GM19395 (cell line): ENCODE measurements around the gene INTS6.
A peak's percentile ranks its signal among the peaks of the same experiment; 100 is the strongest.

Experiments used
- ATAC-seq: cut with Tn5 transposase; IDR thresholded peaks from one replicate; pipeline ENCODE4 v1.9.1; 2021; ENCODE audit warnings: mild to moderate bottlenecking, moderate library complexity; ENCODE audit not compliant: unreplicated experiment

The INTS6 gene, protein sequence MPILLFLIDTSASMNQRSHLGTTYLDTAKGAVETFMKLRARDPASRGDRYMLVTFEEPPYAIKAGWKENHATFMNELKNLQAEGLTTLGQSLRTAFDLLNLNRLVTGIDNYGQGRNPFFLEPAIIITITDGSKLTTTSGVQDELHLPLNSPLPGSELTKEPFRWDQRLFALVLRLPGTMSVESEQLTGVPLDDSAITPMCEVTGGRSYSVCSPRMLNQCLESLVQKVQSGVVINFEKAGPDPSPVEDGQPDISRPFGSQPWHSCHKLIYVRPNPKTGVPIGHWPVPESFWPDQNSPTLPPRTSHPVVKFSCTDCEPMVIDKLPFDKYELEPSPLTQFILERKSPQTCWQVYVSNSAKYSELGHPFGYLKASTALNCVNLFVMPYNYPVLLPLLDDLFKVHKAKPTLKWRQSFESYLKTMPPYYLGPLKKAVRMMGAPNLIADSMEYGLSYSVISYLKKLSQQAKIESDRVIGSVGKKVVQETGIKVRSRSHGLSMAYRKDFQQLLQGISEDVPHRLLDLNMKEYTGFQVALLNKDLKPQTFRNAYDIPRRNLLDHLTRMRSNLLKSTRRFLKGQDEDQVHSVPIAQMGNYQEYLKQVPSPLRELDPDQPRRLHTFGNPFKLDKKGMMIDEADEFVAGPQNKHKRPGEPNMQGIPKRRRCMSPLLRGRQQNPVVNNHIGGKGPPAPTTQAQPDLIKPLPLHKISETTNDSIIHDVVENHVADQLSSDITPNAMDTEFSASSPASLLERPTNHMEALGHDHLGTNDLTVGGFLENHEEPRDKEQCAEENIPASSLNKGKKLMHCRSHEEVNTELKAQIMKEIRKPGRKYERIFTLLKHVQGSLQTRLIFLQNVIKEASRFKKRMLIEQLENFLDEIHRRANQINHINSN

DNA sequence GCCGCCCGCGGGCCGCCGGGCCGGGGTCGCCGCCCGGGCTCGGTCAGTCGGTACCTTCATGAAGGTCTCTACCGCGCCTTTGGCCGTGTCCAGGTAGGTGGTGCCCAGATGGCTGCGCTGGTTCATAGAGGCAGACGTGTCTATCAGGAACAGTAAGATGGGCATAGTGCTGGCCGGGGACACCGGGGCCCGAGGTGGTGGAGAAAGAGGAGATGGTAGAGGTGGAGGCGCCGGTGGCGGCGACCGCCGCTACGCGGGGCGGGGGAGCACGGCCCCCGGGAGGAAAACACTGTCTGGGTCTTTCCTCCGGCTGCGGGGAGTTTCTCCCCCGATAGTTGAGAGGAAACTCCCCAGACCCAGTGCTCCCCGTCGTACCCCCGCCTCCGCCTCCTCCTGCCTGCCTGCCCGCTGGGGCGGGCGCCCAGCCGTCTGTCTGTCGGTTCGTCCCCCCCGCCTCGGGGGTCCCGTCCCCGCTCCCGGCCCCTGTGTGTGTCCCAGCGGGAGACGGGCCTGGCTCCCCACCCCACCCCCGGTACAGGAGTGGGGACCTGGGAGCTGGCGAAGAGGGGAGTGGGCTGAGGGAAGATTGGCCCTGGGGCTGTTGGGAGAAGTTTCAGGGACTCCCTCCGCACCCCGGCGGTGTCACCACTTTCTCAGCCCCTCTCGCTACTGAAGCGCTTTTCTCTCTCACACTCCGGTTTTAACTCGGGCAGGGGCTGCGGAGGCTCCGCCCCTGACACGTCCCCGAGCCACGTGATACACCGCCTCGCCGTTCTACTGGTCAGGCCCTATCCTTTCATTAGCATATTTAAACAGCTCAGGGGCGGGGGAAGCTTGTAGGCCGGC lies at the start of gene INTS6:
Gene INTS6, minus strand, starts transcription at position 676 of the 846 bp plus-strand sequence. Its CDS starts 511 bp downstream, at position 165.
- peak; percentile 73 for ATAC-seq

DNA sequence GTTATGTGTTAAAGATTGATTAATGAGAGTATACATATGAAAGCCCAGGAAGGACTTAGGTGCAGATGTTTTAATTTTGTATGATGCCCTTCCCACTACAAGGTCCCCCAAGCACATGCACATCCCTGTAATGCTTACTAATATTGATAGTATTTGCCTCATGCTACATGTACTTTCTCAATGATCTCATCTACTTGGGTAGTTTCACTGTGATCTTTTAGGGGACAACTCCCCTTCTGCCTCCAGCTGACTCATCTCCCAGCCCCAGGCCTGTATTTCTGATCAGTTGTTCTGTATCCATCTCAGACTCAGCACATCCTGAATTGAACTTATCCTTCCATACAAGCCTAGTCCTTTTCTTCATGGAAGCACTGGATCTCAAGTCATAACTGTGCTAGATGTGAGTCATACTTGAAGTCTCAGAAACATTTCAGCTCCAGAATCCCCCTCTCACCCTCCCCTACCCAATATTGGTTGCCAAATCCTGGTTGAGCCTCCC lies 49.4 kb upstream of the INTS6 start:
- ATAC-seq, result peak; percentile 98

DNA sequence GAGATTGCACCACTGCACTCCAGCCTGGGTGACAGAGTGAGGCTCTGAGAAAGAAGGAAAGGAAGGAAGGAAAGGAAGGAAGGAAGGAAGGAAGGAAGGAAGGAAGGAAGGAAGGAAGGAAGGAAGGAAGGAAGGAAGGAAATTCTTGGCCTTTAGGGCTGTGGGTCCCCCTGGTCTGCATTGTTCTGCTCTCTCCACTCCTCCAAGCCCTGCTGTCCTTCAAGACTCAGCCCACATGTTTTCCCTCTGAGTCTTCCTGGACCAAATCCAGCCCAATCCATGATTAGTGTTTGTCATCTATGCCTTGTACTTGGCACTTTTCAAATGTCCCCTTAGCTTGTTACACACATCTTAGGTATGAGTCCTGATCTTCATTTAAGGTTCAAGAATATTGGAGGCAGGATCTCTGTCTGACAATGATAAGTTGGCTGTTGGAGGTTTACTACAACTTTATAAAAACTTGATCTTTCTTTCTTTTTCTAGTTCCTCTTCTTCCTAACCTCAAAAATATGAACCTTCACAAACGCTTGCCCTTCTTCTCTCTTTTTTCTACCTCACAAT lies 48.8 kb upstream of the INTS6 start:
- peak; percentile 39 for ATAC-seq

DNA sequence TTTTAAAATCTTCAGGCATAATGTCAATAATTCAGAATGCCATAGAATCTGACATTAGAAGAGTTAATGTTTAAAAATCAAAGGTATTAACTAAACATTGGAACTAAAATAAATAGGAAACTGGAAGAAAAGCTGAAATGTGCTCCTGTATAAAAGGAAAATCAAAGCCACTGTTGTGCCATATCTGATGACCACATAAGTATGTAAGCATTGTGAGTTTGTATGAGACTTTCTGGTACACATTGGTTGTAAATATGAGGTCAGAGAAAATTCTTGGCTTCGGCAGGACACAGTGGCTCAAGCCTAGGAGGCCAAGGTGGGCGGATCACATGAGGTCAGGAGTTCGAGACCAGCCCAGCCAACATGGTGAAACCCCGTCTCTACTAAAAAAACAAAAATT lies 48.3 kb upstream of the INTS6 start:
- no peak for ATAC-seq

DNA sequence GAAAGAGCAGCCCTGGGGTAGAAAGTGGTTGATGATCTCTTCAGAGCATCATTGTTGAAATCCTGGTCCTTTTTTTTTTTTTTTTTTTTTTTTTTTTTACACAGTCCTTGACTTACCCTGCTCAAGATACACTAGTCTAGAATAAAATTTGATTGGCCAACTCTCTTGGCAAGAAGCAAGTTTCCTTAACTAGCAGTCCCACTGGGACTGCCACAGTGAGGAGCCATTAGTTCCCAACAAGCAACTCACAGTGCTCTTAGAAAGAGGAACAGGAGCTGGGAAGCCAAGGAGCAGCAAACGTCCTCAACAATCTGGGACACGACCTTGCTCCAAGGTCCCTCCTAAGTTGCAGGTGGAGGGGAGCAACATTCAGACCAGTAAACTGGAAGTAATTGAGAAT lies 47.9 kb upstream of the INTS6 start:
- ATAC-seq, result no peak

DNA sequence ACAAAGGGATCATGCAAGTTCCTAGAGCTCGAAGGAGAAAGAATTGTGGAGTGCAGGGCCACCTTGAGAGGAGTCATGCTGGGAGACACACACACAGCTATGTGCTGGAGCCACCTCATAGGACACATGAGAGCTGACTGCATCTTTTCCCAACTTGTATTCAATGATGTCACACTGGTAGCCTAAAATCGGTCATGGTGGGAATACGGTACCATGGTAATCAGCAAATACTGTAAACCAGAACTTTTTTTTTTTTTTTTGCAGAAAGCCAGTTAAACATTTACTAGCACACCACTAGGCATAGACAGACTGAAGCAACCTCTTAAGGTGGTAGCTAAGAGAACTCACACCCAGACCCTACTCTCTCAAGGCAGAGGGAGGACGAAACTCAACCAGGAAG lies 47.0 kb upstream of the INTS6 start:
- no peak for ATAC-seq

DNA sequence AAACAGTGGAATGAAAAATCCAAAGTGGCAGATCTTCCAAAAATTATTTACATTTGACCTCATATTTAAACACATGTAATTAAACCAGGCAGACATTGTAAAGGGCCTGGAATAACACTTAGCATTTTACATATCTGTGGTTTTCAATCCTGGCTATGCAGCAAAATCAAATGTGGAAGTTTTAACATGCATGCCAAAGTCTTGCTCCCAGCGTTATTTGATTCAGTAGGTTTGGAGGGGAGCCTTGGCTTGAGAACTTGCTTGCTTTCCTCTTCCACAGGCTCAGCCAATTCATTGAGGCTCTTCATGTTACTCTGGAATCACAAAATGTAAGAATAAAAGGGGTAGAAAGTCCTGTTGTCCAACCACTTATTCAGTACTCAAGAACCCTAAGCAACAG lies 42.5 kb upstream of the INTS6 start:
- ATAC-seq, result no peak

DNA sequence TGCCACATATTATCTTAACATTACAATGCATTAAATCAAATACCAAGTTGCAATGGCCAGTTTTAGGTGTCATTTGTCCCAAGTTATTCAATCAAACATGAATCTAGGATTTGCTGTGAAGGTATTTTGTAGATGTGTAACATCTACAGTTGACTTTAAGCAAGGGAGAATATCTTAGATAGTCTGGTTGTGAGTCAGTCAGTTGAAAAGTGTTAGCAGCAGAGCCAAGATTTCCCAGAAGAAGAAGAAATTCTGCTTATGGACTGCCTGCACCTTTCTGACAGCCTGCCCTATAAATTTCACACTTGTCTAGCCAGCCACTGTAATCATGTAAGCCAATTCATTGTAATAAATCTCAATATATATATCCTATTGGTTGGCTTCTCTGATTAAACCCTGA lies 41.3 kb upstream of the INTS6 start:
- ATAC-seq, result no peak

DNA sequence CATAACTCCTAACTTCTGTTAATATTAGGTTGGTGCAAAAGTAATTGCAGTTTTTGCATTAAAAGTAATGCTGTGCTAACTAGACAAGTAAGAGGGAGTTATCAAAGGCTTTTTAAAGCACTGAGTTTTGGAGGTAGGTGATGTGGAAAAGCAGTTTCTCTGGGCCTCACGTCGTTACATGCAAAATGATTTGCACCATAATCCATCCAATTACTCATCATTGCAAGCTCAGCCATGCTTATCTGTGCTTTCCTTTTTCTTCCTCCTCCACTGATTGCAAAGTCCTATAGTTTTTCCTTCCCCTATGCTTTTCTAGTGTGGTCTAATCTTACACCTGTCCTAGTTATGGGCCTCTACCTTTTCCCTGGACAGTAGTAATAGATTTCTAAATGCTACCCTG lies 35.4 kb upstream of the INTS6 start:
- ATAC-seq, result no peak

DNA sequence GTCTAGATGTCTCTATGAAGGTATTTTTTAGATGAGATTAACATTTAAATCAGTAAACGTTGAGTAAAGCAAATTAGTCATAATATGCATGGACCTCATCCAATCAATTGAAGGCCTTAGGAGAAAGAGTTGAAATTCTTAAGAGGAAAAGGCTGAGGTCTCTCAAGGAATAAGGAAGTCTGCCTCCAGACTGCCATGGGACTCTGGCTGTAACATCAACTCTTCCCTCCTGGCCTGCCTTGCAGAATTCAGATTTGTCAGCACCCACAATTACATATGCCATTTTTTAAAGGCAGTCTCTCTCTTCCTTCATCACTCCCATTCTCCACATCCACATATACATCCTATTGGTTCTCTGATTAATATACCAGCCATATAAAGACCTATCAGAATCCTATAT lies 28.8 kb upstream of the INTS6 start:
- ATAC-seq, result no peak

DNA sequence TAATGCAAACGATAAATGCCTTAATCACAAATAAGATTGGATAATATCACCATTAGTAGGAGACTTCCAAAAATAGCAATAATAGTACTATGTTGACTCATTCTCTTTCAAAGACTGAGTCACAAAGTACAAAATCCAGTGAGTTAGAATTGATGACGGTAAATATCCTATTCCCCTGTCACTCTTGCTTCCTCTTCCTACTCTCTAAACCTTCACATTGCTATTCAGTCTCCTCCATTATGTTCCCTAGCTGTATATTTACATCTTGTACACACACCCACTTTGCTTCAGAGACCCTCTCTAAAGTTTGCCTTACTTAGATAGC lies 26.3 kb upstream of the INTS6 start:
- ATAC-seq, result no peak

DNA sequence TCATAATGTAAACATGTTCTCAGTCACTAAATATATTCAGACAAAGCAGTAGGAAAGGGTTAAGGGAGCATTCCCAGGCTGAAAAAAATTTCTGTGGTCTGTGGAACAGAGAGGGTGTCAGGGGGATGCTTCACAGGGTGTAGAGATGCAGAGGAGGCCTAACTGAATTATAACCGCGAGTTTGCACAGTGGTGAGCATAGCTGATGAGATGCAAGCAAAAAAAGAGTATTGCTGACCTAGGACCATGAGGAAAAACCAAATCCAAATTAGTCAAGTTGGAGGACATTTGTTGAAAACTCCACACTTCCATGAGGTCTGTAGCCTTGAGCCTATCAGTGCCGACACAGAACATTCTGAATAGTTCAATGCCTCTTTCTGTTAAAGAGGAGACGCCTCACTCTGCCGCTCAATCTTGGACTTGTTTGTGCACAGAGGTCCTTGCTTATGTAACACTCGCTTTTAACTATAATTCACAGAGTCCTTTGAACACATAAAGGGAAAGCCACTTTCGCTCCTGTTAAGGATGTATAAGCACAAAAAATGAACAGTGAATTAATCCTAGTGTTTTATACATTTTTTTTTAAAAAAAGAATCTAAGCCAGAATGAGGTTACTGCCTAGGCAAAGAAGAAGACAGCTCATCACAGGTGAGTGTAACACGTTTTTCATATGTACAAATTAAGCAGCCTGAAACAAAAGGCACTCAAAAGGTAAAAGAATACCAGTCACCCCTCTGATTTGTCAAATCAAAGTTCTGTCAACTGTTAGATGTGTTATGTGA lies 25.8 kb upstream of the INTS6 start:
- ATAC-seq, result no peak

DNA sequence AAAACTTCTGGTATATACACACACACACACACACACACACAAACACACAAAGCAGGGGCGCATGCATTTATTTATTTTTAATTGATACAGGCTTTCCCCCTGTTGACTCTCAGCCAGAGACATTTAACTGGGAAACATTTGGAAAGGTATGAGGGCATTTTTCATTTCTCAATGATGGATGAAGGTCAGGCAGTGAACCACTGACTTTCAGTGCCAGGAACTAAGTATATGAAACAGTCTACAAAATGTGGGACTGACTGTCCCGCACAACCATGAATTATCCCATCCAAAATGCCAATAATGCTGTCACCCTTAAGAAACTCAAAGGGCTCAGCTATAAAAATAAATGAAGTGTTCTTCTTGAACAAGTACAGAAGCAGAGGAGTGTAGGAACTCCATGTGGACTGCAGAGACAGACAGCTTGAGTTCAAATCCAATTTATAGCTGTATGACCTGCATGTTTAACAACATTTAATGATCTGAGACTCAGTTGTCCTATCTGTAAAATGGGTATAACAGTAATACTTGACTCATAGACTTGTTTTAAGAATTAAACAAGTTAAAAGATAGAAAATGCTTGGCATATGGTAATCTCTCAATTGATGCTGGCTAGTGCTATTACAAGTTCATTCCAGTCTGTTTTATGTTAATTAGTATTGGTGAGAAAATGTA lies 25.0 kb upstream of the INTS6 start:
- no peak for ATAC-seq

DNA sequence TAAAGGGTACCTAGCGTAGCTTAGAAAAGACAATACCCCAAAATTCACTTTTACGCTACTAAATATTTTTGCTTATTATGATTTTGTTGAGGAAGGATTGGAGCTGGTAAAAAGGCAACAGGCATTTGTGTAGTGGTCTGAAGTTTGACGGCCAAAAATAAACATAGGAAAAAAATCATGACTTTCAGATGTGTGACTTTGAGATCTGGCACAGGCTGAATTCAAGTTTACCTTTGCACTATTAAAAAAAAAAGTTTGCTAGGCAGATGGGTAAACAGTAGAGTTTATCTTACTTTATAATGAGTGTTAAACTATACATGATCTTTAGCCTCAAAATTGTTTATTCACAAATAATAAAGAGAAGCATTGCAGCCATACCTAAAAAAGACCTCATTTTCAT lies 24.3 kb upstream of the INTS6 start:
- no peak for ATAC-seq

DNA sequence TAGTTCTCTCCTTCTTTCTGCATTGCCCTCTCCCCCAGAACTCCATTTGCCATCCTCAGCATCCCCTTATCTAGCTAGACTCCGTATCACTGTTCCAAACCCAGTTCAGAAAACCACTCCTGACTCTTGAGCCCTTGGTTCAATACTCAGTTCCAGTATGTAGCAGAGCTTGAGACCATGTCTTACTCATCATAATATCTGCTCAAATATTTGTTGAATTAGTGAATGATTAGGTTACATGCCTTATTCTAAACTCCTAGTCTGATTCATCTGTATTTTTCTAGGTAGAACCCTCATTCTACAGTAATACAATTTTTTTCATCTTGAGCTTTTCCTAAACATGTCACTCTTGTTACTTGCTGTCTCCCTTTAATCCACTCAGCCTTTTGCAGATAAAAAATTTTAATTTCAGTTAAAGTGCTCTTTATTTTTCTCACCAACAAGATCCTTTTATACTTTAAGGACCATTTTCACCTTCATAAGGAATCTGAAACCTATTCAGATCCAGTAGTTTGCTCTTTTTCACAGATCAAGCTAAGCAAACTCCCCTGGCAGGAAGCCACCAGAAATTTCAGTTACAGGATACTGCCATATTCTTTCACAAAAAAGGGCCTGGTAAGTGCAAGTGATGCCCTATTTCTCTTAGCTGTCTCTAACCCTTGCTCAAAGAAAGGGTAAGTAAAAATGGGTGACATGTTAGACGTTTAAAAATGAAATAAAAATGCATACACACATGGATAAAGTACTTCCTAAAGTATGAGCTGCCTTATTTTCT lies 23.1 kb upstream of the INTS6 start:
- ATAC-seq, result no peak

DNA sequence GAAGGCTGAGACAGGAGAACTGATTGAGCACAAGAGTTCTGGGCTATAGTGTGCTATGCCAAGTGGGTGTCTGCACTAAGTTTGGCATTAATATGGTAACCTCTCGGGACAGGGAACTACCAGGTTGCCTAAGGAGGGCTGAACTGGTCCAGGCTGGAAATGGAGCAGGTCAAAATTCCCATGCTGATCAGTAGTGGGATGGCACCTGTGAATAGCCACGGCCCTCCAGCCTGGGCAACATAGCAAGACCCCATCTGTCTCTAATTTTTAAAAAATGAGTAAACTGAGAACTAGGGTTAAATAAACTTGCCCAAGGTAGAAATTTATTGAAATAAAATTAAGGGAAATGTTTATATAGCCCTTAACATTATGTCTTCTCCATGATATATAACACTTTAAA lies 17.0 kb upstream of the INTS6 start:
- no peak for ATAC-seq

DNA sequence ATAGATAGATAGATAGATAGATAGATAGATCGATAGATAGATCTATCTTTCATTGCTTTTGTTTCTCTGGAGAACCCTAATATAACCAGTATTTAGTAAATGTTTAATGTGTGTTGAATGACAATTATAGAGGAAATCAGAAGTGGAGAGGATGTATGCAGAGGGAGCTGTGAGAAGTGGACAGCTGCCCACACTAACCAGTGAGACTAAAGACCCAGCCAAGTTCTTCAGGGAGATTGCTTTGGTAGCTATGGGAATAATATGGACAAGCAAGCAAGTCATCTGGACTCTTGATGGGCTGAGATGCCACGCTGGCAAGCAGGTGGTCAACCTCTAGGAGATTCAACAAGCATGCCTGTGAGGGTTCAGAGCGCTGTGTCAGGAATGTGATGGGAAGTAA lies 14.9 kb upstream of the INTS6 start:
- no peak for ATAC-seq

DNA sequence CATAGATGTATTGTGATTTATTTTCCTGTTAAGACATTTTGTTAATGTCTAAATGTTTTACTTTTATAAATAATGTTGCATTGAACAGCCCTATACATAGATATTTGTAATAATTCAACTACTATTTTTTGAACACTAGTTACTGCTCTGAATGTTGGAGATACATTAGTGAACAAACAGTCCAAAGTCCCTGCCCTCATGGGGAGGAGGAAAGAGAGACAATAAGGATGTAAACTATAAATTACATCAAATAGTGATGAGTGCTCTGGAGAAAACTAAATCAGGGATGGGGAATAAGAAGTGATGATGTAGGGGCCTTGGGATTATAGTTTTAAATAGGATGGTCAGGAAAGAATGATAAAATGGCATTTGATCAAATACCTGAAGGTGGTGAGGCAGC lies 12.3 kb upstream of the INTS6 start:
- no peak for ATAC-seq
